SH-SY5Y (cell line): Measurements from ENCODE around the gene PAQR6.

ENCODE experiments used
- GATA2 ChIP-seq: IDR thresholded peaks from 2 replicates; pipeline ENCODE4 v1.6.1; 2011; ENCODE audit warnings: mild to moderate bottlenecking, low read depth, low read length
- GATA3 ChIP-seq: IDR thresholded peaks from 2 replicates; pipeline ENCODE4 v1.6.1; 2011; ENCODE audit warnings: low read depth, mild to moderate bottlenecking, low read length, moderate library complexity

GRCh38 chr1:156217871-156218270, 30.0 kb downstream of the PAQR6 start:
- TF ChIP-seq GATA2 (no peak), GATA3 (no peak)
